Regular cardiac myocyte (primary cell): ENCODE measurements around the gene EEF2. TPM values are rescaled to one million over a fixed set of nuclear protein-coding genes. Genes with fewer than 3 reads are reported as not detected.

Source experiments
- total RNA-seq: library from RNA; depleted of rRNA; stranded (reverse); fragments of >200 nt; gene quantifications from 2 replicates; pipeline ENCODE4 v1.2.3, GENCODE V29; 2014

Gene EEF2
- 2,462 and 3,206 TPM in 2 replicates for total RNA-seq

GRCh38 chr19:3984908-3985642 is at the start of gene EEF2:
EEF2 (minus strand) TSS chr19:3985463; CDS start chr19:3985380, 83 bp downstream.

GRCh38 chr19:4007021-4007835 is 22.0 kb upstream of the EEF2 start, which contains the start of gene PIAS4:
PIAS4 (plus strand) TSS chr19:4007736; CDS start chr19:4007761, 25 bp downstream.

DNA sequence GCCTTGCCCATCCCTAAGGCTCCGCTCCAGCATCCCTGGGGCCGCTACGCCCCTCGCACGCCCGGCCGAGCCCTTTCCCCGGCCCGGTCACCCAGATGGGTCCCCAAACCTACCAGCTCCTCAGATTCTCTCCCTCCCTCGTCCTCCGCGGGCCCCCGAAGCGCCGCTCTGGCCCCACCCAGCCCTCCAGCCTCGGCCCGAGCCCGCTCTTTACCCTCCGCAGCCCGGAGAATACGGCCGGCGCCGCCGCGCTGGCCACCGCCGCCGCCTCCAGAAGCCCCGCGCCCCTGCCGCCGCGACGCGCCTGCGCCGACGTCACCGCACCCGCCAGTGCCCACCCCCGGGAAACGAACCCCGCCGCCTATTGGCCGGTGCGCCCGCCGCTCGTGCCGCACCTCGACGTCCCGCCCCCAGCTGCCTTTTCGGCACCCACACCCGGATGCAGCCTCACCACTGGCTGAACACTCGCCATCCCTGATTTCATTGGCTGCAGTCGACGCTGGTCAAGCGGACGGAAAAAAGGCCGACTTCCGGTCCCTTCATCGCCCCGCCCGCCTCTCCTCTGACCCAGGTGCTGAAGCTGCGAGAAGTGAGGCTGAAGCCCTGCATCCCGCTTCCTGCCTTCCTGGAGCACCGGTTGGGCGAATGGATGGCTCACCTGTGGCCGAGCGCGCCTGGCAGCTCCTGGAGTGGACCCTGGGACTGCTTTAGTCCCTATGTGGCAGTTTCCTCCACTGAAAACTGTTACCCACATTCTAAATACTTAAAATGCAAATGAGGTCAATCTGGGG is 14.3 kb downstream of the EEF2 start, which contains the start of gene DAPK3:
DAPK3 (minus strand) TSS at position 292 of the 791 bp plus-strand sequence. CDS start 1,364 bp downstream, outside the sequence.

GRCh38 chr19:3932931-3933810 is 52.1 kb downstream of the EEF2 start, which contains the start of gene NMRK2:
NMRK2 (plus strand) TSS chr19:3933069; CDS start chr19:3933672, 603 bp downstream.

Other genes with a start within 250 kb of the EEF2 start
- 21.9 and 25.7 TPM in 2 replicates for gene APBA3, start 223.8 kb downstream of the EEF2 start, total RNA-seq
- gene MRPL54, start 222.8 kb downstream of the EEF2 start, total RNA-seq: 34.4 and 49.7 TPM in 2 replicates
- gene RAX2, start 213.2 kb downstream of the EEF2 start, total RNA-seq: not detected in 2 replicates
- gene MATK, start 199.1 kb downstream of the EEF2 start, total RNA-seq: under 0.01 TPM in 1 of 2 replicates, not detected in the other
- 0.19 TPM in 1 of 2 replicates, not detected in the other for gene ZFR2, start 116.4 kb downstream of the EEF2 start, total RNA-seq
- gene ATCAY, start 104.8 kb downstream of the EEF2 start, total RNA-seq: not detected in 2 replicates
- gene NMRK2, start 52.4 kb downstream of the EEF2 start, total RNA-seq: not detected in 2 replicates
- 83.4 and 153 TPM in 2 replicates for gene DAPK3, start 14.4 kb downstream of the EEF2 start, total RNA-seq
- 11.6 and 13.8 TPM in 2 replicates for gene PIAS4, start 22.3 kb upstream of the EEF2 start, total RNA-seq
- gene ZBTB7A, start 81.4 kb upstream of the EEF2 start, total RNA-seq: 15.8 and 19.7 TPM in 2 replicates
- 98.9 and 112 TPM in 2 replicates for gene MAP2K2, start 138.7 kb upstream of the EEF2 start, total RNA-seq
- gene CREB3L3, start 168.2 kb upstream of the EEF2 start, total RNA-seq: not detected in 2 replicates
- gene SIRT6, start 197.1 kb upstream of the EEF2 start, total RNA-seq: 9.0 and 16.3 TPM in 2 replicates
- 1.2 and 2.3 TPM in 2 replicates for gene ANKRD24, start 197.2 kb upstream of the EEF2 start, total RNA-seq
- 0.19 and 0.28 TPM in 2 replicates for gene EBI3, start 244.1 kb upstream of the EEF2 start, total RNA-seq